ENCODE measurements around the gene PARD3B.

Gene PARD3B

DNA sequence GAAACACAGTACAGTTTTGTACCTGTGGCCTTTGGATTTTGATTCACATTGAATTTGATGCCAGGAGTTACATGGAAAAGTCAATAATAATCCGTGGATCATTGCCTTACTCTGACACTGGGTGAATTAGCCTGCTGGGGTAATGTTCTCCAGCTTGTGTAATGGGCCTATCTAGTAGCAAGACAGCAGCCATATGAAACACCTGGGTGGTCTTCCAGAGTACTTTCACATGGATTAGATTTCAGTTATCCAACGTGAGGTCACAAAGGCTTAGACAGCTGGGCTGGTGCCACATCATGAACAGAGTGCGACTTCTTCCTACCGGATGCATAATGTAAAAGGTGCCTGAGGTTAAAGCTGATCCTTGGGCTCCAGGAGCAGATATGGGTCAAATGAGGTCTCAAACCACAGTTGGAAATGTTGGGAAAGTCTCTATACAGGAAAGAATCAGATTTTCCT is 486.8 kb downstream of the PARD3B start:
- no peak for DNase-seq

DNA sequence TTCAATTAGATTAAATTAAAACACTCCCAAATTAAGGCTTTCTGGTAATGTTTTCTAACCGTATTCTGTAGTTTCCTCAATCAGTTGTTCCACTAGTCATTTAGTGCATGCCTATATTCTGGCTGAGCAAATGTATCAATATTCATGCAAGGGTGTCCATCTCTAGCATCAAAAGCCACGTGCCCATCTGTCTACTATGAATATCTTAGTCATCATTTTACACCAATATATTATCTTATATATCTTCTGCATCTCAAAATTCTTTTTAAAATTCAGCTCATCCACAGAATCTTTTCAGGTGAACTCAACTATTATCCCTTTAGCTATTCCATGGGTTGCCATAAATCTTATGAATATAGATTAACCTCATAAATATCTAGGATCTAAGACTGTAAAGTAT is 488.2 kb downstream of the PARD3B start:
- no peak for DNase-seq

DNA sequence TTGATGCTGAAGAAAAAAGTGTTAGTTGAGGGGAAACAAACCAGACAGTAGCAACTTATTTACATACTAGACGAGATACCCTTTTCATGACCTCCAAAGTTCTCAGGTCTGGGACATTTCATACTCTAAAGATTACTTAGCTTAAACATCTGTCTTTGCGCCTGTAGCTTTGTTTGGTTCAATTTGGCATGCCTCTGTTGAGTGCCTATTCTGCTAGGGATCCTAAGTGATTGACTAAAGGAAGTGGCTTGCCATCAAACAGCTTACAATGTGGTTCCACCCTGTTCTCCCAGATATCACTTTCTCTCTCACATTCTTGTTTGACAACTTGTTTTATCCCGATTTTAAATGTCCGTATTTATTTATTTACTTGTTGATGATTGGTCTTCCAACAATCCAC is 488.8 kb downstream of the PARD3B start:
- no peak for DNase-seq

DNA sequence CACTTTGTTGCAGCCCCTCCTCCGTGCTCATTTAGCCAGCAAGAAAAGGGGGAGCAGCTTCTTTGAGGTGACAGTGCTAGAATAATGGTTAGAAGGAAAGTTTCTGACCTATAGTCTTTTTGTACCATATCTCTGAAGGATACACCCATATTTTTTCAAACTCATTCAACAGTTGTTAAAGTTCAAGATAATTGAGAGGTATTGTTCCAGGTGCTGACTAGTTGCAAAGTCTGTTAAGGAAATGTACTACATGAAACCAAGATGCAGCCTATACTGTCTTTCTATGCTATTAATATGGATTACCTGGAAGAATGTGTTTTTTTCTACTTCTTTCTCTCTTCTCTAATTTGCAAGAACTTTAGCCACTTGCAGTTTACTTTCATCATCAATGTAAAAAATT is 495.0 kb downstream of the PARD3B start:
- no peak for DNase-seq

DNA sequence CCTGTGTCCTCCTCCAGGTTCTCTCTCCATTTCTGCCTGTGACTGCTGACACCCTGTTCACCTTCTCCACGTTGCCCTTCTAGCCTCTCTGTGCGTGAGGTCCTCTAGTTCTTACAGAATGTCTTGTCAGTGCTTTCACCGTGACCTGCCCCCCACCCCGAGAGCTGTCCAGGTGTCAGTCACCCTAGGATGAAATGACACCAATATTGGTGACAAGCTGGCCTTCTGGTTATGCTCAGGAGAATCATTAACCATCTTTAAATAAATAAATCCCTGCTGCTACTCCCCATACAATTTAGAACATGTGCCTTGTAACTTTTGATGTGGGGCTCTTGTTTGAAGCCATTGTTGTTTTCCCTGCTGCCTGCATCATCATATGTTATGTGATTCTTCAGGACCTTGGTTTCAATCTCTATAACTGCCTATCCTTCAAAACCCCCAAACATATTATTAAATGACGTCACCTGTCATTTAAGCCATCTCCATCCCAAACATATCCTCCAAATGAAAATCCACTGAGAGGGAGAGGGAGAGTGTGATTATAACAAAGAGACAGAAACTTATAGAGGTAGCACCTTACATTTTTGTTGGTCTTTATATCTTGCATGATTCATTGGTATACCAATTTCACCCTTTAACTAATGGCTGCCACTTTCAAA is 496.3 kb downstream of the PARD3B start:
- no peak for DNase-seq

DNA sequence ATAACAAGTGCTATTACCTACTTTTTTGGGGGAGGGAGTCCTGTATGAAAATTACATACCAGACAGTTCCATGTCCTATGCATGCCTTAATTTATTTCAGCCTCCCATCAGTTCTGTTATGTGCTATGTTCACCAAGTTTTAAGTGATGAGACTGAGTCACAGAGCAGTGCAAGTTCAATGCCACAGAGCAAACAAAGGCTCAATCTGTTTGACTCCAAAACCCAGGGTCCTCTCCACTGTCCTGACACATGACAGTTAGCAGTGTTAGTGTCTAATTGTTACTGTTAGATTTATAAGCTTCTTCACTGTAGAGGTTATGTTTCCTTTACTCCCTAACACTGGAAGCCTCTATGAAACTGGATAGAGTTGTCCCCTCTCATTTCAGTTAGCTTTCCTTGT is 498.0 kb downstream of the PARD3B start:
- no peak for DNase-seq

DNA sequence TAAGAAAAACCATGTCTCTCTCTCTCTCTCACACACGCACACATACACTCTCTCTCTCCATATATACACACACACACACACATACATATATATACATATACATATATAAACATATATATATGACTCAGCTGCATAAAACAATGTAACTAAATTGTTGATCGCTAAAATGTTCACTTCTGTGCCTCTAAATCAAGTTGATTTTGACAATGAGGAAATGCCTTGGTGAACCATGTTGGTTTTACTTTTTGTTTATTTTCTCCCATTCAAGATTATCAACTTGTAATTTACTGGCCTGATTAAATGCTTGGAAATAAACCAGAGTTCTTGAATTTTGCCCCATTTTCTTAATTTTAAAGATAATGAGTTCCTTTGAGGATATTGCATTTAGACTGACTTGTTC is 500.4 kb downstream of the PARD3B start:
- no peak for DNase-seq

DNA sequence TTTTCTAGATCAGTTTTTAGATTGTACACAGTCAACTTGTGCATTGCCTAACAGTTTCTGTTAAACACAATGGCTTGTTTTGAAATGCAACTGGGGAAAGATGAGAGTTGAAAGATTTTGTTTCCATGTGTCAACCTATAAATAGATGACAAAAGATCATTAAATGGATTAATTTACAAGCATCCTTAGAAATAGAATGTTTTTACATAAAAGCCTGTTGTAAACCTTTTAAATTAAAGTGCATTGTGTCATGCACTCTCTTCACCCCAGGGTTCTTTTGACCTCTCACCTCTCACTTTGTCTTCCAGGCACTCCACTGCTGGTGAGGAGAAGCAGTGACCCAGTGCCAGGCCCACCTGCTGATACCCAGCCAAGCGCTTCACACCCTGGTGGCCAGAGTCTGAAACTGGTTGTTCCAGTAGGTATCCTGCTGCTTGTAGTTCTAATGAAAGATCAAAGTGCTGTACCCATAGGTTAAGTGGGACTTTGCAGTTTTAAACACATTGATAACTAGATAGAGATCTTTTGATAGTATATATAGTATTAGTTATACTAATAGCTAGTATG is 502.1 kb downstream of the PARD3B start:
- no peak for DNase-seq

DNA sequence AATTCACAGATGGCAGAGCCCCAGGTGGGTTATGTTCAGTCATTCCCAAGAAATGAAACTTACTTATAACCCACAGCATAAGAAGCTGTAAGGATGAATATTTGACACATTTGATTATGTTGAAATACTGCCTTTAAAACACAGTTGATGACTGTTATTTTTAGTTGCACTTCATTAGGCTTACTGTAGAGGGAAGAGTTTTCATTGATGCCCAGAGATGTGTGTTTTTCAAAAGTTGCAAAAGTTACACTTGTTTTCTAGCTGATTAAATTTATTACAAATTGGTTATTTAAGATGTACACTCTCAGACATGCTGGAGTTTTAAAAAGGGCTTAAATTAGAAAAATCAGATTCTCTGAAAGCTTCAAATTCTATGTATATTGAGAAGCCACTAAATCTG is 506.1 kb downstream of the PARD3B start:
- no peak for DNase-seq

DNA sequence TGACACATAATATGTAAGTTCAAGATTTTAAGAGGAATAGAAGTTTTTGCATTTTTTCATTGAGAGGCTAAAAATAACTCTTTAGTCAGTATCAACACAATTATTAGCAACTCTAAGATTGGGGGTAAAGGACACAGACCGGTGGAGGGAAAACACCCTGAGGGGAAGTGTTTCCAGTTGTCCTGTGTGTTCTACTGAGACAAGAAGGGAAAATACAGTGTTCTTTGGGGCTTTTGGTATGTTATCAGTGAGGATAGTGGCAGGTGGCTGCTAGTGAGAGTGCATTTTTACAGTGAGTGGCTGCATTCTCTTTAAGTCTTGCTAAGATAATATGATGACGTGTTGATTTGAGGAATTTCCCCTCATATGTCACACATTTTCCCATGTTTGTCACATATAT is 507.5 kb downstream of the PARD3B start:
- DNase-seq = no peak

DNA sequence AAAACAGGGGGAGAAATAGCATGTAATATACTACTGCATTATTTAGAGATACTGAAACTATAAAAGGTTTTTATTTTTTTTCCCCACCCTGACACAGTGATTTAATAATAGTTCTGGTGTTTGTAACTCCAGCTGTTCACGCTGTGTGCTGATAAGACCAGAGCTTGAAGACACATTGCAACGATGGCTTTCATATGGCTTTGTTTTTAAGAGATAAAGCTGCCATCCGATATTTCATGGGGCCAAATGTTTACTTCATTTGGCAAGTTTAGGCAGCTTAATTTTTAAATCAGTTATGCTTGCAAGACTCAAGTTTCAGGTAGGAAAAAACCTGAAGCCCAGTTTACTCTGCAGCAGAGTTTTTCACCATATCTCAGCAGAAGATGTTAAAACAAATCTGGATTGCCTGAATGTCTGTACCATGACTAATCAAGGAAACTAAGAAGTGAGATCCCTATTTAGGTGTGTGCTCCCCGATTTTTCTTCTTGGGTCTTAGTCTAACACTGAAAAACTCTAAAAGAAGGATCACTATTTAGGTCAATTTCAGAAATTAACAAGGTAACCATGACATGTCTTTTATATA is 508.6 kb downstream of the PARD3B start:
- DNase-seq = no peak

DNA sequence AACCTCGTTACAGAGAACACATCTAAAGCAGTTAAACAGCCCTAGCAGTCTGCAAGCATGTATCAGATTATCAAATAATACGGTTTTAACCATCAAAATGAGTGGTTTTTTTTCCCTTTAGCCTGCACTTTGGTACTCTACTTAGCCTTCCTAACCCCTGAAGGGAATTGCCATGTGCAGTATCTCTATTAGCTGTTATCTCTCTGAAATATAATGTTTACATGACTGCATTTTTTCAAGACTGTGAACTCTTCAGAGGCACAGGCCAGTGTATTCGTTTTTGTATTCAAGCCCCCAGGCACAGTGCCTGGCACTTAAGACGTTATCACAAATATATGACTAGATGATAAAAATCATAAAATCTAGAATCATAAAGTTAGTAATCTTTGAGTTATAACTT is 509.5 kb downstream of the PARD3B start:
- no peak for DNase-seq

DNA sequence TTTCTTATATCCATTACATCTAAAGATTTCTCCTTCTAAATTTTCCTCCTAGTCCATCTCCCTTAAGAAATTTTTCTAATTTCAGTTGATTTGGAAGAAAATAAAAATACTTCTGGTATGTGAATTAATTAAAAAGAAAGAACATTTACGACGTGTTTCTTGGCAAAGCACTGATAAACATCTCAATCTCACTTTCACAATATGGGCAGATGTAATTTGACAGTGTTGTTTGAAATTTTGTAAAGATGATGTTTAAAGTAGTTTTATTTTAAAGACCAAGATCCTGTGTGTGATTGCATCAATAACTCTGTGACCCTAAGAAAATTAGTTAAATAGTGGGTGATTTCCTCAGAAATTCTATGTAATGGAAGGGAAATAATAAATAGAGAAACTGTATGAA is 510.0 kb downstream of the PARD3B start:
- no peak for DNase-seq

DNA sequence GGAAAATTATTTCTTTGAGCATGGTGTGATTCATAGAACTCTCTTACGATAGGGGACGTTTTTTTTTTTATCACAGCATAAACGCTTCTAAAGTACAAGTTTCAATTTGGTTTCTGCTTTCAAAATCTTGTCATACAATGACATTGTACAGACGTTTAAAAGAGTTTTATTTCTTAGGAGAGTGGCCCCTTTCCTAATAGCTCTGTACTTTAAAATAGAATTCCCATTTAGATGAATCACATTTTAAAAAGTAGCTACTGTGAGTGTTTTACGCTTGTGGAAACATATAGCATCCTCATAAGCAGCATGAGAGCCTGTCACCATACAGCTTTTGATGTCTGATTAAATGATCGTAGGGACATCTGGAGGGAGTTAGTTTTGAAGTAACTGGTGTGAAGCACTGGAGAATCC is 510.9 kb downstream of the PARD3B start:
- DNase-seq = no peak

DNA sequence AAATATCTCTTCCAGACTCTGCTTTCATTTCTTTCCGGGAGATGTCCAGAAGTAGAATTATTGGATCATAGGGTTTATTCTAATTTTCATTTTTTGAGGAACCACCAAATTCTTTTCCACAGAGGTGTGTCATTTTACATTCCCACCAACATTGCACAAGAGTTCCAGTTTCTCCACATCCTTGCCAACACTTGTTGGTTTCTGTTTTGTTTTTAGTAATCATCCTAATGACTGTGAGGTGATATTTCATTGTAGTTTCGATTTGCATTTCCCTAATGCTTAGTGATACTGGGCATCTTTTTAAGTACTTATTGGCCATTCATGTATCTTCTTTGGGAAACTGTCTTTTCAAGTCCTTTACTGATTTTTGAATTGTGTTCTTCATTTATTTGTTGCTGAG is 513.1 kb downstream of the PARD3B start:
- no peak for DNase-seq

DNA sequence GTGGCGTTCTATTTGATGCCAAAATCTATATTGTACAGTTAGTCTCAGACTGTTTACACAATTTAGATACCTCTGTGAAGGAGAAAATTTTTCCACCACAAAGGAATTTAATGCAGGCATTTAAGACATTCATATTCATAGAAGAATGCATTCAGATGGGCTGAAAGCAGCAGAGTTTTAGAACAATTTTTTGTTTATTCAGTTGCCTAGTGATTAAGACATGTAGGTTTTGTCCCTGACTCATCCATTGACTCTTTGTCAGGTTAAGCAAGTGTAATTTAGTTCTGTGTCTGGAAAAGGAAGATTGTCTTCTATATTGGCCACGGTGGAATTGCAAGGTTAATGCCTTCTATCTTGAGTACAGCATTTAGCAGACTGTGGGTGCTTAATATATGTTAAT is 515.0 kb downstream of the PARD3B start:
- DNase-seq = no peak

DNA sequence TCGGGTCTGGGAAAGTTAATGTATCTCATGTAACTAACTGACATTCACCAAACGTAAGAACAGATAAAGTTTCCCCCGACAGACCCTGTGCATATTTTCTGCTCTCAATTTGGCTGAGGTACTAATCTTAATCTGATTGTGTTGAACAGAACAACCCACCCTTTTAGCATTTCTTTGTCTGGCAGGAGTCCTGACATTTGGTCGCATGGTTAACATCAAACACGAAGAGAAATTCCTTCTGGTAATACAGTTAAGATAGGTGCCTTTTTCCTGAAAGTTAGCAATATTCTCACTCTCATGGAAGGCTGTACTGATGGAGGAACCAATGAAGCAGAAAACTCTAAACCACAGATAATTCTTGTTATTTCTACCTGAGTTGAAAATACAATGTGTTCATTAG is 520.8 kb downstream of the PARD3B start:
- DNase-seq = no peak

DNA sequence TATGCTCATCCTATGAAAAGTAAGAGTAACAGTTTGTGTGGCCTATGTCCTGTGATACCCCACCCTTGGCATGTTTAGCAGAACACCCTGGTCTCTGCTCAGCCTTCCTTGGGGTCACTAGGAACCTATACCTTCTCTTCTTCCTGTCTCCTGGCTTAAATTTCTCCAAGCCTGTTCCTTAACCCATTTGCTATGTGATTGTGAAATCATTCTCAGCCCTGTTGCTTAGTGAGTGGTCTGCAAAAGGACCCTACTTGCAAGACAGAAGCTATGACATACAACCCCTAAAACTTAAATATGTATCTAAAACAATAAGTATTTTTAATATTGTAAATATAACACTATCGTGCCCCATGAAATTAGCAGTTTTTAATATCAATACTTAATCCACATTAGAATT is 524.7 kb downstream of the PARD3B start:
- DNase-seq = no peak

DNA sequence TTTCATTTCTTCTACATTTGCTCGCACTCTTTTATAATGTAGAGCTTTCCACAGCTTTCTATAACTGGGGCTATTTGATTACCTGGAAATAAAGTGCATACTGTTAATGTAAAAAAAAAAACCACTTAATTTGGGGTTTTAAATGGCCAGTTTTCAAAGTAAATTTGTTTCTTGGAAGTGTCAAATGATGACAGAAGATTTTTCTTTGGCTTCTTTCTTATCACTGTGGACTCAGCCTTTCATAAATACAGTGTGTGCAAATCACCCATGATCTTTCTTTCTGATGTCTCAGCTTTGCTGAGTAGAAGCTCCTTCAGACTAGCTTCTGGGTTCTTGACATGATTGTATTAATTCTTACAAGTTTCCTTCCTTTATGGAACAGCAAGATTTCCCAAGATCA is 525.6 kb downstream of the PARD3B start:
- DNase-seq = no peak

DNA sequence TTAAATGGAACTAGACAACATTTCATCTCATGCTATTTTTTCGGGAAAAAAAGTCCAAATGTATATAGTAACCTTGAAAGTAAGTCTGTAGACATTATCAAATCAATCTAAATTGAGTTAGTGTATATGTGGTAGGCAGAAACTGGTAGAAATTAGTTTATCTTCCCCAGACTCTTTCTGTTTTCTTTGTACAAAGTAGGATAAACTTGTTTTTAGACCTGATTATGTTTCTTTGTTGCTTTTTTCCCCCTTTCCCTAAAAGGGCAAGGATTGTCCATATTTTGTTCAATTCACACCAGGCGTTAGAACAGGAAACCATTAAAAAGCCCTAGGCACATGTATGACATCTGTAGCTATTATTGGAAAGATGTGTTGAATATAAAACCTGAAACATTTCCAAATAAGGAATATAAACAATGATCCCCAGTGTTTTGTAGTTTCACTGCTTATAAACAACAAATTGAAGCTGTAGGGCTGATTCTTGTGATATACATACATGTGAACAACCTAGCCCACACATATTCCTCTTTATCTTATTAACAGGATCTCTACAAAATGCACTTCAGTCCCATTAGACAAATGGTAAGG is 528.3 kb downstream of the PARD3B start:
- no peak for DNase-seq

DNA sequence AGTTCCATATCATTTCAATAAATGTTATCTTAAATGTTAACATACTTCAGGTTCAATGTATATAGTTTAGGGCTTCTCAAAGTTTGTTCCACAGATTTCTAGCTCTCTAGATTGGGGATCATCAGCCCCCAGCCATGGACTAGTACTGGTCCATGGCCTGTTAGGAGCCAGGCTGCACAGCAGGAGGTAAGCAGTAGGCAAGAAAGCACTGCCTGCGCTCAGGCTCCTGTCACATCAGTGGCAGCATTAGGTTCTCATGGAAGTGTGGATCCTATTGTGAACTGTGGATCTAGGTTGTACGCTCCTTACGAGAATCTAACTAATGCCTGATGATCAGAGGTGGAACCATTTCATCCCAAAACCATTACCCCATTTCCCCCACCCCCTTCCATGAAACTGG is 531.1 kb downstream of the PARD3B start:
- DNase-seq = no peak

DNA sequence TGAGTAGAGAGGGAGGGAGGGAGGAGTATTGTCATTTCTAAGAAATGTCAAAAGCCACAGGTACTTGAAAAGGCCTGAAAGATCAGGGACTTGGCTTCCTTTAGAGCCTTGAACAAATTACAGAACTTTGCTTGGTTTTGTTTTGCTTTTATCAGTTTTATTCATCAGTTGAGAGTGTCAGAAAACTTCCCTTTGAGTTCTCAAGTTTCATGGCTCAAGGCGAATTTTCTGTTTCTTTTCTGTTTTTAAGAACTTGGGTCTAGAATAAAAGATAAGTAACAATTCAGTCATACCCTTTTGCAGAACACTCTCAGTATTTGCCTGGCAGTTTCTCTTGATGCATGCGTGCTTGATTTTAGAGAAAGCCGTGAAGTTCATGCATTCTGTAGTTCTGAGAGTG is 531.9 kb downstream of the PARD3B start:
- no peak for DNase-seq

DNA sequence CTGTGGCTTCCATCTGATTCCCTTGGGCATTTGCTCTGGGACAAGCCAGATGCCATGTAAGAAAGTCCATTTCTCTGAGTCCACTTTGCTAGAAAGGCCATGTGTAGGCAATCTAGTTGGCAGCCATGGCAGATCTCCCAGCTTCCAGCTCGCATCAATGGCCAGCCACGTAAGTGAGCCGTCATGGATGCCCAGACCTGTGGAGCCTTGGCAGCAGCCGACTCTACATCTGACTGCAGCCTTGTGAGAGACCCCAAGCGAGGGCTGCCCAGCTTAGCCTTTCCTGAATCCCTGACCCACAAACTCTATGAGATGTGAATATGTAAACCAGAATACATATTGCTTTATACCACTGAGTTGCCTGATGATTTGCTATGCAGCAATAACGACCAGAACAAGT is 533.5 kb downstream of the PARD3B start:
- DNase-seq = no peak

DNA sequence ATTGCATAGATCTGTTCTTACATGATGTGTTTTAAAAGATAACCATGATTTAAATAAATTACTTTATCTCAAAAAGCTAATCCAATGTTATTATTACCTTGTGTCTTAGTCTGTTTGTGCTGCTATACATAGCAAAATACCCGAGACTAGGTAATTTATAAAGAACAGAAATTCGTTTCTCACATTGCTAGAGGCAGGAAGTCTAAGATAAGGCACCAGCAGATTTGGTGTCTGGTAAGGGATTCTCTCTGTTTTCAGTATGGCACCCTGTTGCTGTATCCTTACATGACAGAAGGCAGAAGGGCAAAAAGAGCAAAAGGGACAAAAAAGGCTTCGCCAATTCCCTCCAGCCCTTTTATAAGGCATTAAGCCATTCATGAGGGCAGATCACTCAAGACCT is 533.9 kb downstream of the PARD3B start:
- DNase-seq = no peak

DNA sequence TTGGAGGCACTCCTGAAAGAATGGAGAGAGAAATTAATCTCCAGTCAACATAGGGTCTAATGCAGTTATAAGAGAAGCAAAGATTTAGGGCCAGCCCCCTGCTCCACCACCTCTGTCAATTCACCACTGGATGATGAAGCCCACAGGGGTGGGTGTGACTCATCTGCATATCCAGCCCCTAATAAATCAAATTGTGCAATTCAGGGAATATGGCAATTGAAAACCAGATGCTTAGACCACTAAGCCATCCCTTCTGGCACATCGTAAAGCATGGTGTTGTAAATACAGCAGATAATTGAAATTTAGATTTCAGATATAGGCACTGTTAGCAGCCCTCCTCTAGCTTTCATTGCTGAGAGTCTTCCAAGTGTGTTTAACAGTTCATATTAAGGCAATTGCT is 541.4 kb downstream of the PARD3B start:
- no peak for DNase-seq

All from bone marrow (tissue), 2 donors.